Liver (tissue), 9 donors: ENCODE measurements around the gene MAGEA4. TPM values are rescaled to one million over a fixed set of nuclear protein-coding genes. Genes with fewer than 3 reads are reported as not detected.

Source experiments
- DNase-seq: peaks from one replicate; pipeline ENCODE4 v3.0.0-alpha.2; 2017; ENCODE audit warnings: low spot score
- H3K27ac ChIP-seq, 2 donors: one replicate each; pipeline ENCODE4 v1.7.0; 2013; ENCODE audit warnings: inconsistent platforms in 2 of 2, low read length in 2 of 2, control low read depth in 1 of 2, low read depth in 1 of 2, mild to moderate bottlenecking in 1 of 2
- H3K27me3 ChIP-seq, 4 donors: one replicate each; pipeline versions ENCODE4 v1.6.1 to v1.7.0; 2013; ENCODE audit warnings: low read length in 3 of 4, inconsistent platforms in 1 of 4, mild to moderate bottlenecking in 1 of 4, moderate library complexity in 1 of 4; ENCODE audit not compliant: control insufficient read depth in 4 of 4, insufficient read depth in 4 of 4
- H3K36me3 ChIP-seq, 4 donors: one replicate each; pipeline versions ENCODE4 v1.6.1 to v1.7.0; 2013; ENCODE audit warnings: low read length in 3 of 4, mild to moderate bottlenecking in 3 of 4, low read depth in 1 of 4, moderate library complexity in 1 of 4; ENCODE audit not compliant: control insufficient read depth in 4 of 4, insufficient read depth in 3 of 4
- H3K4me1 ChIP-seq, 4 donors: one replicate each; pipeline versions ENCODE4 v1.6.1 to v1.7.0; 2013; ENCODE audit warnings: low read length in 3 of 4, mild to moderate bottlenecking in 3 of 4, moderate library complexity in 1 of 4; ENCODE audit not compliant: control insufficient read depth in 4 of 4, insufficient read depth in 4 of 4
- H3K4me3 ChIP-seq, 3 donors: one replicate each; pipeline versions ENCODE4 v1.6.1 to v1.7.0; 2013; ENCODE audit warnings: low read length in 3 of 3, control low read depth in 1 of 3, low read depth in 1 of 3, mild to moderate bottlenecking in 1 of 3
- H3K9ac ChIP-seq, 2 donors: one replicate each; pipeline ENCODE4 v1.7.0; 2013; ENCODE audit warnings: low read length in 2 of 2, mild to moderate bottlenecking in 2 of 2, moderate library complexity in 2 of 2, control low read depth in 1 of 2, low read depth in 1 of 2
- H3K9me3 ChIP-seq, 4 donors: one replicate each; pipeline versions ENCODE4 v1.6.1 to v1.7.0; 2013; ENCODE audit warnings: low read length in 3 of 4; ENCODE audit not compliant: control insufficient read depth in 4 of 4
- CTCF ChIP-seq: fragments of 150-350 bp; IDR thresholded peaks from 2 replicates; pipeline ENCODE4 v1.5.1; 2017; ENCODE audit warnings: improper control_type of control experiment, low read depth, low read length; ENCODE audit not compliant: missing input control
- EGR1 ChIP-seq, 2 donors: IDR thresholded peaks; 2 replicates each; pipeline ENCODE4 v1.6.1; 2016 to 2018; ENCODE audit warnings: antibody characterized with exemption in 2 of 2, low read depth in 2 of 2
- FOXA1 ChIP-seq: IDR thresholded peaks from 2 replicates; pipeline ENCODE4 v1.6.1; 2016; ENCODE audit warnings: antibody characterized with exemption
- GABPA ChIP-seq, 2 donors: IDR thresholded peaks in 1 of 2; conservative IDR thresholded peaks in 1 of 2; 2 replicates each; pipeline ENCODE4 v1.6.1; 2016; ENCODE audit warnings: antibody characterized with exemption in 2 of 2, mild to moderate bottlenecking in 1 of 2, moderate library complexity in 1 of 2
- HNF4A ChIP-seq, 2 donors: conservative IDR thresholded peaks; 2 replicates each; pipeline ENCODE4 v1.6.1; 2016; ENCODE audit warnings: antibody characterized with exemption in 2 of 2, mild to moderate bottlenecking in 2 of 2
- HNF4G ChIP-seq: IDR thresholded peaks from 2 replicates; pipeline ENCODE4 v1.6.1; 2016; ENCODE audit warnings: antibody characterized with exemption
- JUND ChIP-seq, 2 donors: IDR thresholded peaks; 2 replicates each; pipeline ENCODE4 v1.6.1; 2016; ENCODE audit warnings: antibody characterized with exemption in 2 of 2
- NR2F2 ChIP-seq: IDR thresholded peaks from 2 replicates; pipeline ENCODE4 v1.6.1; 2016; ENCODE audit warnings: antibody characterized with exemption
- REST ChIP-seq: IDR thresholded peaks from 2 replicates; pipeline ENCODE4 v1.6.1; 2016; ENCODE audit warnings: antibody characterized with exemption, mild to moderate bottlenecking
- RXRA ChIP-seq, 2 donors: IDR thresholded peaks; 2 replicates each; pipeline ENCODE4 v1.6.1; 2017 to 2018; ENCODE audit warnings: antibody characterized with exemption in 2 of 2, mild to moderate bottlenecking in 1 of 2
- SP1 ChIP-seq: IDR thresholded peaks from 2 replicates; pipeline ENCODE4 v1.6.1; 2018; ENCODE audit warnings: antibody characterized with exemption, mild to moderate bottlenecking
- TAF1 ChIP-seq: conservative IDR thresholded peaks from 2 replicates; pipeline ENCODE4 v1.6.1; 2016; ENCODE audit warnings: antibody characterized with exemption, mild to moderate bottlenecking
- YY1 ChIP-seq: IDR thresholded peaks from 2 replicates; pipeline ENCODE4 v1.6.1; 2016; ENCODE audit warnings: antibody characterized with exemption, mild to moderate bottlenecking
- WGBS: extraction: QIAGEN DNeasy Blood & Tissue Kit; methylation state at CpG from one replicate; pipeline ENCODE4 v1.1.7; 2013; 5-methylcytosine and 5-hydroxymethylcytosine counted together
- polyA plus RNA-seq, 2 donors: library from polyadenylated mRNA; stranded (reverse) in 1 of 2; unstranded in 1 of 2; fragments of 200-250 nt in 1 of 2; fragments of >200 nt in 1 of 2; fragmentation: Nextera tagmentation in 1 of 2; extraction: Ambion mirVana in 1 of 2; gene quantifications; one replicate each; pipeline versions ENCODE4 v1.2.1 to v1.2.3, GENCODE V29; 2013 to 2015
- total RNA-seq, 2 donors: library from RNA; depleted of rRNA; stranded (reverse); fragments of >200 nt; gene quantifications; one replicate each; pipeline ENCODE4 v1.2.3, GENCODE V29; 2014
- donor health status: healthy.
- donor health status: healthy.
- donor health status: healthy.
- donor health status: healthy.
- donor health status: healthy.

The MAGEA4 gene
- total and polyA plus RNA-seq, 4 donors, result not detected

GRCh38 chrX:151875270-151876026 lies 37.2 kb upstream of the MAGEA4 start:
- Histone ChIP-seq H3K27ac (no peak overlapping the region), H3K4me3 (no peak overlapping the region), H3K36me3 (no peaks in the 10 kb centered on the region), H3K27me3 (no peaks in the 10 kb centered on the region), H3K9ac (no peak overlapping the region), H3K9me3 (no peaks in the 10 kb centered on the region), H3K4me1 (no peaks in the 10 kb centered on the region)
- TF ChIP-seq NR2F2 (no peak), HNF4A (conservative IDR thresholded peaks at IDR 0.05) (no peak), JUND (IDR thresholded peaks at IDR 0.05) (no peak), YY1 (no peak)
- no peak for DNase-seq
- 52% methylated on average over 5 of the region's 5 CpGs for WGBS

DNA sequence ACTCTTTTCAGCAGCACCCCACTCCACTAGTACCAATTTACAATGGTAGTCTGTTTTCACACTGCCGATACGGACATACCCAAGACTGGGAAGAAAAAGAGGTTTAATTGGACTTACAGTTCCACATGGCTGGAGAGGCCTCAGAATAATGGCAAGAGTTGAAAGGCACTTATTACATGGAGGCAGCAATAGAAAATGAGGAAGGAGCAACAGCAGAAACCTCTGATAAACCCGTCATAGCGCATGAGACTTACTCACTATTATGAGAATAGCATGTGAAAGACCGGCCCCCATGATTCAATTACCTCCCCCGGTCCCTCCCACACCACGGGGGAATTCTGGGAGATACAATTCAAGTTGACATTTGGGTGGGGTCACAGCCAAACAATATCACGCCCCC lies 34.1 kb upstream of the MAGEA4 start:
- no peak for DNase-seq
- Histone ChIP-seq H3K27ac (no peak overlapping the region), H3K27me3 (no peaks in the 10 kb centered on the region), H3K4me3 (no peak overlapping the region), H3K9me3 (no peaks in the 10 kb centered on the region), H3K36me3 (no peaks in the 10 kb centered on the region), H3K9ac (no peak overlapping the region), H3K4me1 (no peaks in the 10 kb centered on the region)
- WGBS, result 80% methylated on average over 8 of the region's 8 CpGs
- TF ChIP-seq JUND (IDR thresholded peaks at IDR 0.05), result no peak
- TF ChIP-seq YY1, result no peak
- no peak for TF ChIP-seq EGR1 (IDR thresholded peaks at IDR 0.05; ENCODE audit: low read depth in 2 of 2)
- TF ChIP-seq SP1, result no peak
- no peak for TF ChIP-seq CTCF
- TF ChIP-seq FOXA1, result no peak
- TF ChIP-seq HNF4G, result no peak
- TF ChIP-seq HNF4A (conservative IDR thresholded peaks at IDR 0.05), result no peak
- TF ChIP-seq RXRA (IDR thresholded peaks at IDR 0.05), result no peak

- DNase-seq, result no peak
- Histone ChIP-seq H3K4me3 (no peak overlapping the region), H3K9ac (no peak overlapping the region), H3K27me3 (no peaks in the 10 kb centered on the region), H3K9me3 (no peaks in the 10 kb centered on the region), H3K27ac (no peak overlapping the region), H3K4me1 (no peaks in the 10 kb centered on the region), H3K36me3 (no peaks in the 10 kb centered on the region)
- 77% methylated on average over 4 of the region's 4 CpGs for WGBS
- no peak for TF ChIP-seq TAF1
- no peak for TF ChIP-seq NR2F2
- TF ChIP-seq REST, result no peak
- TF ChIP-seq FOXA1, result no peak
- no peak for TF ChIP-seq EGR1 (IDR thresholded peaks at IDR 0.05; ENCODE audit: low read depth in 2 of 2)
- no peak for TF ChIP-seq CTCF
- no peak for TF ChIP-seq HNF4A (conservative IDR thresholded peaks at IDR 0.05)
- TF ChIP-seq GABPA (IDR thresholded peaks at IDR 0.05 in 1 of 2, conservative IDR thresholded peaks at IDR 0.05 in 1 of 2), result no peak
Measured at GRCh38 chrX:151879856-151880255, 32.8 kb upstream of the MAGEA4 start.
